ENCODE measurements around the gene RPN1. TPM values are rescaled to one million over a fixed set of nuclear protein-coding genes. Genes with fewer than 3 reads are reported as not detected.

RPN1 gene
- total RNA-seq, 1 experiment from 2014 or later: 391 TPM

GRCh38 chr3:128648940-128649663 lies 1.5 kb downstream of the RPN1 start:
- no peak for DNase-seq (ENCODE audit: low read depth)

DNA sequence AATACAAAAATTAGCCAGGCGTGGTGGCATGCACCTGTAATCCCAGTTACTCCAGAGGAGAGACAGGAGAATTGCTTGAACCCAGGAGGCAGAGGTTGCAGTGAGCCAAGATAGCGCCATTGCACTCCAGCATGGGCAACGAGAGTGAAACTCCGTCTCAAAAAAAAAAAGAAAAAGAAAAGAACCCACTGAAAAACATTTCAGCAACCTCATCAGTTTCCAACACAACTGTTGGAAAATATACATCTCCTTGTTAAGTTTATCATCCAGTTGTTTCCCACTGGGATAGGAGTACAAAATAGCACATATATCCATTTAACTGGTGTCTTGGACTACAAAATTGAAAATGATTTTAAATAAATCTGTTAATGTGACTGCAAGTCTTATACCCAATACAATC lies 2.2 kb downstream of the RPN1 start:
- no peak for DNase-seq (ENCODE audit: low read depth)

DNA sequence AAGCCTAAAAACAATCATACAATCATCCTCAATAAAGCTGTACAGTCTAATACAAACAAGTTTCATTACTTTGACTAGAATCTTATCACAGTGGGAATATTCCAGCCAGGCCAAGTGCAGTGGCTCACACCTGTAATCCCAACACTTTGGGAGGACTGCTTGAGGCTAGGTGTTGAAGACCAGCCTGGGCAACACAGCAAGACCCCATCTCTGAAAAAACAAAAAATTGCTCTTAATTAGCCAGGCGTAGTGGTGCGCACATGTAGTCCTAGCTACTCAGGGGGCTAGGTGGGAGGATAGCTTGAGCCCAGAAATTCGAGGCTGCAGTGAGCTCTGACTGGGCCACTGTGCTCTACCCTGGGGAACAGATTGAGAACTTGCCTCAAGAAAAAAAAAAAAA lies 3.3 kb downstream of the RPN1 start:
- no peak for DNase-seq (ENCODE audit: low read depth)

- no peak for DNase-seq (ENCODE audit: low read depth)
Observed at GRCh38 chr3:128634075-128634611, 16.5 kb downstream of the RPN1 start.

- no peak for DNase-seq (ENCODE audit: low read depth)
Observed at GRCh38 chr3:128632301-128632700, 18.3 kb downstream of the RPN1 start.

DNA sequence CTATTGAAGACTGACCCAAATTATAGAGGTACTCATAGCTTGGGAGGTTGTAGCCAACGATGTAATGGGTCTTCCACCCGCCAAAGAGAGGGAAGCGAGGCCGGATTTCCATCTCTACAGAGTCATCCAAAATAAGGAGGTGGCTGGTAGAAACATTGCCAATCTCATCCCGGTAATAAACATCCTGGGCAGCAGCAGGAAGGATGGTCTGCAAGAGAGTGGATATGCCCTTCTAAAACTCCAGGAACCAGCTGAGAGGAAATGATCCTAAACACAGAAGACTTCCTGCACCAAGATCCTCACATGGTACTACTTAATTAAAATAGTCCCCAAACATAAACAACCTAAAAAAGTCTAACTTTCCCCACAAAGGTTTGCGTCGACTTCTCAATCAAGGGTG lies 20.7 kb downstream of the RPN1 start:
- no peak for DNase-seq (ENCODE audit: low read depth)

DNA sequence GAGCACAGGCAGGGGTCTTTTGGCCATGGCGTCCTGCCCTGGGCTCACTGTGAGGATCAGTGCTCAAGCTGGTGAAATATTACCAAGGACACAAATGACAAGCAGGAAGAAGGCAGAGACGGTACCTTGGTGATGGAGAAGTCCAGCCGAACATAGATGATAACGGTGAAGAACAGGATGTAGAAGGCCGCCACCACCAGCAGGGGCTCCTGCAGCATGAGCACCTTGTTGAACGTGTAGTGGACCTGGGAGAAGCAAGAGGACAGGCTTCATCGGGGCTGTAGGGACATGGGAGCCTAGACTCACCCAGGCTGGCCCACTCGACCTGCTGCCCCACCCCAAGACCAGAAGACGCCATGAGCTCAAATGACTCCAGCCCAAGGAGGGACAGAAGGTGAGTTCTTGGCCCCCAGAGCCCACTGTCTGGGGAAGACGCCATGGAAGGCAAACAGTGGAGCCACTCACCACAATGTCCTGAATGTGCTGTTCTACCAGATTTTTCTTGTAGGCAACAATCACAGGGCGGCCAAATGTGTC lies 25.1 kb downstream of the RPN1 start:
- DNase-seq (ENCODE audit: low read depth): no peak

DNA sequence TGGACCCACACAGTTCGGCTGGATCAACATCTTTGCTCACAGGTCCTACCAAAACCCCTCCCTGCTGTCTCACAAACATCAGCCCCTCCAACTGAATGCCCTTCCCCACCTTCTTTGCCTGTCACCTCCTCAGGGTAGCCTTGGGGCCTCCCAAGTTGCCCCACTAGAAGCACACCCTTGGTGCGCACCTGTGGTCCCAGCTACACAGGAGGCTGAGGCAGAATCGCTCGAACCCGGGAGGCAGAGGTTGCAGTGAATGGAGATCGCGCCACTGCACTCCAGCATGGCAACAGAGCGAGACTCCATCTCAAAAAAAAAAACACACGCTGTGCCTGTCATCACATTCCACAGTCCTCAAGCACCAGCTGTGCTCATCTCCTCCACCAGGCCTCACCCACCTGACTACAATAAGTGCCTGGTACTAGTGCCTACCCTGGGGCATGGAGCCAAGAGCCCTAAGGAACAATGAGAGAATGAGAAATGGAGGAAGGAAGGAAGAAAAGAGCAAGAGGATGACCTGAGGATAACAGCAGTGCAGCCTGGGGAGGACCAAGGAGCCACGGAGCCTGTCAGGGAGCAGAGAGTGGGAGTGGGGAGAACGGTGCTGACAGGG lies 26.0 kb downstream of the RPN1 start:
- DNase-seq (ENCODE audit: low read depth): no peak

DNA sequence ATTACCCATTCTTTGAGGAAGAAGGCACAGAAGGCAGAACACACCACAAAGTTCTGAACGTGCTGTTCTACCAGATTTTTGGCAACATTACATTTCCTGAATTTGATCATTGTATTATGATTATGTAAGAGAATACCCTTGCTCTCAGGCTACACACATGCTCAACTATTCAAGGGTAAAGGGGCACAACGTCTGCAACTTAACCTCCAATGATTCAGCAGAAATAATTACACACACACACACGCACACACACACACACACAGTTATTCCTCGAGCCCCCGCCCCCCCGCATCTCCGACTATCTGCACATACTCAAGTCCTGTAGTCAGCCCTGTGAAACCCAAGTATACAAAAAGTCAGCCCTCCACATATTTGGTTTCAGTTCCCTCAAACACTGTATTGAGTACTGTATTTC lies 26.8 kb downstream of the RPN1 start:
- DNase-seq (ENCODE audit: low read depth): no peak

DNA sequence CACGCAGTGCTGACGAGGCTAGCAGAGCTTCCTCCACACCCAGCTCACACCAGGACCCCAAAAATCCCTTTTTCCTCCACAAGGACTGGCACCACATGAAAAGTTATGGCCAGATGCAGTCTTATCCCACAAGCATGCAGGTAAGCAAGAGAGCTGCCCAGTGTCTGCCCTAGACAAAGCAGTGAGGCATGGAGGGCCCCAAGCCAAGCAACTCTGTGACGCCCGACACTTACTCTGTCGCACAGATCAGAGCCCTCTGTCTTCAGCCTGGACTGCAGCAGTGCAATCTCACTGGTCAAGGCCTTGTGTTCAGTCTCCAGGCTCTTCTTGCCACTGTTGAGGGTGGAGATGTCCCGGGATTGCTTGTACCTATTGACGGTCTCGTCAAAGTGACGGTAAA lies 28.7 kb downstream of the RPN1 start:
- DNase-seq (ENCODE audit: low read depth): no peak

GRCh38 chr3:128621234-128621633 lies 29.4 kb downstream of the RPN1 start:
- no peak for DNase-seq (ENCODE audit: low read depth)

- no peak for DNase-seq (ENCODE audit: low read depth)
Observed at GRCh38 chr3:128620268-128620691, 30.3 kb downstream of the RPN1 start.

DNA sequence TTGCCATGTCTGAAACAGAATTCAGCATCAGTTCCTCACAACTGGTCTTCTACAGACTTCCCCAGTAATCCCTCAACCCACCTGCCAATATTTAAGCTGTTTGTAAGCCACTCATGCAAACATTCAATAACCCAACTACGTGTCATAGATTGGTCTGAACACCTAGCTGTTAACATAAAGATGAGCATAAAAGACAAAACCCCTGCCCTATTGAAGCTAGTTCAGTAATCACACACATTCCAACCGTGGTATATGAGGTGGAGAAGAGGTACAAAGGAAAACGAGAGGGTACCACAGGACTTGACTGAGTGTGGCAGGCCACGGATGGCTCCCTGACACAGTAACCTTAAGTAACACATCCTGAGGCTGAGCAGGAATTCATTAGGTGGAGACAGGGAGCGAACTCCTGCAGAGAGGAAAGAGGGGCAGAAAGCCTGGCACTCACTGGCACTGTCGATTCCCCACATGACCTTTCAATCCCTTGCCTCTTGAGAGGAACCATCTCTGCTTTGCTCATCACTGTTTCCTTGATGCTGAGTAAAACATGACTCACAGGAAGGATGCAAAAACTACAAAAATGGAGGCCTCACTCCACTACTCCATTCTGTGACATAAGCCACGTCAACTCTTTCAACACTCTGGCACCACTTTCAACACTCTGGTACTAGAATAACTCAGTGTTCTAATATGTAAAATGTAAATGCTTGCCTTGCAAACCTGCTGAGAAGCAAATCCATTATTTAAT lies 31.3 kb downstream of the RPN1 start:
- peak; percentile 56 for DNase-seq (ENCODE audit: low read depth)

DNA sequence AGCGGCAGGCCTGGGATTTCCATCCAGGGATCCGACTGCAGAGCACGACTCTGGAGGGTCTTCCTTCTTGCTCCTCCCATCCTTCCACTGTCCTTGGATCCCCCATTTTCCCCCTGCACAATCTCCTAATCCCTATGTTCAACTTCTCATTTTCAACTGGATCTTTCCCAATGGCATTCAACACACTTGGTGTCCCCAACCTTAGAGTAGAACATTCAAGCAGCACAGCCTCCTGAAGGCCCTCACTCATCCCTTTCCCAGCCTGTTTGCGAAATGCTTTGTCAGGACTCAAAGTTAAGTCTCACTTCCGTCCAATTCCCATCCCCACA lies 32.3 kb downstream of the RPN1 start:
- DNase-seq (ENCODE audit: low read depth): no peak

DNA sequence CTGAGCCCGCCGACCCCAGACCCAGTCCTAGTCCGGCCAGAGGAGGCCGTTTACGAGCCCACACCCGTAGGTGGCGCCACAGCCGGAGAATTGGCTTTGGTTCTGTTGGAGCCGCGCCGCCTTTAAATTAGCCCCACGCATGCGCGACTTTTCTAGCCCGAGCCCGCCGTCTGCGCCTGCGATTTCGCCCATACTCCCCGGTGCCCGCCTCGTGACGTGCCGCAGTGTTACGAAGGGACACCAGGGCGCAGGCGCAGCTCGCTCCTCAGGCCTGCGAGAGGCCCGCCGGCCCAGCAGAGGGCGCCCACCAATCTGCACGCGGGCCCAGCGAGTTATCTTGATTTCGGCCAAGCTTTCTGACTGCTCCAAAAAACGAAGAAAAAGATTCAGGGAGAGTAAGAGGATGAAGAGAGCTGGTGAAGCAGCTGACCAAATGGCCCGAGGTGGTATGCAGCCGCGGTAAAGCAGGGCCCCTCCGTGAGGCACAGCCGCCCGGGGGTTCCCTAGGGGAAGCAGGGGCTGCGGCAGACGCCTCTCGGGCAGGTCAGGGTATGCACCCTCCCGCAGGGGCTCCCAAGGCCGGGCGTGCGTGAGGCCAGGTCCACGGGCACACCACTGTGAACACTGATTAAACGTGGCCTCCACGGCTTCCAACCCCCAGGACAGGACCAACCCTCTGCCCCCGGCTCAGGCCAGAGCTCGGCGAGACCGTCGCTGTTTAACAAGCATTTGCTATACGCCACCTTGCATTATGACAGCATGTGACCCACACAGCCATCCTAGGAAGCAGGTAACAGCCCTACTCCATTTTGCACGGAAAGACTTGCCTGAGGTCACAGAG lies 32.8 kb downstream of the RPN1 start:
- DNase-seq (ENCODE audit: low read depth): peak; percentile 98

DNA sequence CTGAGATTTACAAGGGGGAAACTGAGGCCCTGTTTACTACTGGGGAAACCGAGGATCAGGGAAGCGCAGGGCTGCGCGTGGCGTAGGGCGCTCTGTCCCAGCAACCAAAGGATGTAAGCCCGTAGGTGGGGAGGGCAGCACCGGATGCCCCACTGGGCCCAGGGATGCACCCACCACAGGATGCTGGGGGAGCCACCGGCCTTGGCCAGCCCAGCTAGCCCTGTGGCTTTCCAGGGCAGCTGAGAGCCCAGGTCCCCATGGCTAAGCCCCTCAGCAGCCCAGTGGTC lies 33.4 kb downstream of the RPN1 start:
- no peak for DNase-seq (ENCODE audit: low read depth)

GRCh38 chr3:128616516-128617269 lies 33.9 kb downstream of the RPN1 start:
- no peak for DNase-seq (ENCODE audit: low read depth)

DNA sequence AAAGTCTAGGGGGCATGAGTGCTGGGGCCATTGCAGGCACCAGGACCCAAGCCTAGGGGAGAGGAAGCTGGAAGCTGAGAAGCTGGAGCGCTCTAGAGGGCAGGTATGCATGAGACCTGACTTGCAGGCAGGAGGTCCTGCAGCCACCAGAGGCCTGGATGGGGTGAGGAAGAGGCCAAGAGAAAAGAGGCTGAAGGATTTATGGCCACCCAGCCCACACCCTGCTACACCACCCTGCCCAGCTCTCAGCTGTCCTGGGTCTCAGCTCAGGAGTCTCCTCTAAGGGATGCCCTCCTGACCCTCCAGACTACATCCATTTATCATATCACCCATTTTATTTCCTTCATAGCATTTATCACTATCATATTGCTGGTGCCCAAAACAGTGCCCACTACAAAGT lies 36.5 kb downstream of the RPN1 start:
- DNase-seq (ENCODE audit: low read depth): no peak

- DNase-seq (ENCODE audit: low read depth): no peak
Observed at GRCh38 chr3:128613083-128613829, 37.4 kb downstream of the RPN1 start.

GRCh38 chr3:128610451-128611070 lies 40.1 kb downstream of the RPN1 start:
- no peak for DNase-seq (ENCODE audit: low read depth)

All from Daoy (cell line).